Lower leg skin (tissue), 3 donors: ENCODE measurements around the gene FLNB.

Experiments
- CTCF ChIP-seq, 3 donors: fragments of 450-650 bp; IDR thresholded peaks; one replicate each; pipeline ENCODE4 v1.5.1; 2016; ENCODE audit warnings: antibody characterized with exemption in 3 of 3, mild to moderate bottlenecking in 3 of 3, moderate library complexity in 2 of 3
- POLR2A ChIP-seq, 2 donors: fragments of 450-650 bp; IDR thresholded peaks; one replicate each; pipeline ENCODE4 v1.6.1; 2016 to 2017; ENCODE audit warnings: antibody characterized with exemption in 2 of 2, mild to moderate bottlenecking in 1 of 2, moderate library complexity in 1 of 2

DNA sequence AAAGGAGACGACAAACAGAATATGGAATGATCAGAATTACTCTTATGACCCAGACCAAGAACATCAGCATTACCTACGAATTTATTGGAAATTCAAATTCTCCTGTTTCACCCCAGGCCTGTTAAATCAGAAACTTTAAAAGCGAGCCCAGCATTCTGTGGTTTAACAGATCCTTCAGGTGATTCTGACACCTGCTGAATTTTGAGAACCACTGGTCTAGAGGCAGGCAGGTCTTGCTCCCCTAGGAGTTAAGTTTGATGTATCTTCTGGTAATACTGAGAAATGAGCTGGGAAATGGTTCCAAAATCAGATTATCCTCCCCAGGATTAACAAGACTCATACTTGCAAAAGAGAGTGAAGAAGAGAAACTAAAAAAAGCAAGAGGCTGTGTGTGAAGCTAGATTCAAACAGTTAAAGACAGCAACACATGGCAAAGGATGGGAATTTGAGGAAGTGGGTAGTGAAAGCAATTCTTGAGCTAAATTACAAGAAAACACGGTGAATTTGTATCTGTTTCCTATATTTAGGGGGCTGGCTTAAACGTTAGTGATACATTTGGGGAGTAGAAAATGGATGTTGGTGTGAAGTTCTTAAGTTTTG, 66.0 kb downstream of the FLNB start:
- TF ChIP-seq CTCF (IDR thresholded peaks at IDR 0.05) (no peak), POLR2A (IDR thresholded peaks at IDR 0.05) (no peak)
